ENCODE results near the gene APBA2. TPM values are rescaled to one million over a fixed set of nuclear protein-coding genes. Genes with fewer than 3 reads are reported as not detected.

Gene APBA2
- total RNA-seq, 5 donors from 2014 or later (not counting 1 experiment from before 2014, with no cell fraction given) = 78.9 to 118 (median 94.9) TPM

- H3K4me1 Mint-ChIP-seq = peaks cover 12 to 19% (median 15%) of the 10 kb centered on the region in 3 donors
- Histone ChIP-seq H3K9me3 (no peaks in the 10 kb centered on the region), H3K4me3 (ENCODE audit: control insufficient read depth in 1 of 2, extremely low read depth in 1 of 2, low read length in 1 of 2) (peak overlapping the region; percentile 10 to 72), H3K27me3 (replicated peaks in 1 of 2; ENCODE audit: control insufficient read depth in 2 of 2, extremely low read depth in 1 of 2, insufficient read depth in 2 of 2, low read length in 1 of 2) (peaks cover 0 to 6% of the 10 kb centered on the region in 2 experiments), H3K36me3 (ENCODE audit: control insufficient read depth in 2 of 2, extremely low read depth in 1 of 2, insufficient read depth in 1 of 2, low read length in 1 of 2) (no peaks in the 10 kb centered on the region), H3K27ac (ENCODE audit: low read length) (no peak overlapping the region), H3K4me1 (ENCODE audit: control insufficient read depth in 1 of 2, extremely low read depth in 1 of 2, insufficient read depth in 2 of 2, low read length in 2 of 2) (peaks cover 2 to 16% of the 10 kb centered on the region in 2 experiments)
- ATAC-seq (replicated peaks in 1 of 4) (peak in 3 of 4 experiments; percentile 21 to 49 (median 48)), DNase-seq (peak in 7 of 35 experiments; percentile 14 to 33 (median 23))
- no peaks in the 10 kb centered on the region for H3K9me3 Mint-ChIP-seq
- 28% methylated on average over 44 of the region's 46 CpGs for WGBS (ENCODE audit: insufficient coverage)
- H3K27me3 Mint-ChIP-seq = peaks cover 0 to 5% of the 10 kb centered on the region in 2 donors
- no peak overlapping the region for H3K27ac Mint-ChIP-seq
- CTCF ChIA-PET = interaction anchor here (0.7 to 1.6 kb wide), 3 partner anchors 12 to 25 kb away, joined by 3 to 10 read pairs (median 7); no protein-coding TSS in a partner anchor
- peaks cover 6% of the 10 kb centered on the region for H3K36me3 Mint-ChIP-seq
- H3K4me3 Mint-ChIP-seq = peak overlapping the region; percentile 21 to 76 (median 50)
- POLR2A ChIA-PET = no interaction called here
Observed at GRCh38 chr15:29115093-29115991, 229.6 kb downstream of the APBA2 start.

GRCh38 chr15:29116970-29117700 is 231.4 kb downstream of the APBA2 start:
- ATAC-seq (replicated peaks in 1 of 4) = no peak
- no peak overlapping the region for H3K27ac ChIP-seq (ENCODE audit: low read length)
- H3K9me3 ChIP-seq = no peaks in the 10 kb centered on the region
- no peak for DNase-seq
- Mint-ChIP-seq H3K36me3 (peaks cover 6% of the 10 kb centered on the region), H3K4me1 (peaks cover 12 to 19% (median 15%) of the 10 kb centered on the region in 3 donors), H3K9me3 (no peaks in the 10 kb centered on the region), H3K4me3 (no peak overlapping the region), H3K27ac (no peak overlapping the region), H3K27me3 (peaks cover 0 to 5% of the 10 kb centered on the region in 2 donors)
- H3K4me3 ChIP-seq (ENCODE audit: control insufficient read depth in 1 of 2, extremely low read depth in 1 of 2, low read length in 1 of 2) = no peak overlapping the region
- peaks cover 2 to 16% of the 10 kb centered on the region in 2 experiments for H3K4me1 ChIP-seq (ENCODE audit: control insufficient read depth in 1 of 2, extremely low read depth in 1 of 2, insufficient read depth in 2 of 2, low read length in 2 of 2)
- ChIA-PET POLR2A (no interaction called here), CTCF (no interaction called here)
- H3K27me3 ChIP-seq (replicated peaks in 1 of 2; ENCODE audit: control insufficient read depth in 2 of 2, extremely low read depth in 1 of 2, insufficient read depth in 2 of 2, low read length in 1 of 2) = peaks cover 0 to 6% of the 10 kb centered on the region in 2 experiments
- H3K36me3 ChIP-seq (ENCODE audit: control insufficient read depth in 2 of 2, extremely low read depth in 1 of 2, insufficient read depth in 1 of 2, low read length in 1 of 2) = no peaks in the 10 kb centered on the region
- WGBS (ENCODE audit: insufficient coverage) = 93% methylated on average over 13 of the region's 32 CpGs

DNA sequence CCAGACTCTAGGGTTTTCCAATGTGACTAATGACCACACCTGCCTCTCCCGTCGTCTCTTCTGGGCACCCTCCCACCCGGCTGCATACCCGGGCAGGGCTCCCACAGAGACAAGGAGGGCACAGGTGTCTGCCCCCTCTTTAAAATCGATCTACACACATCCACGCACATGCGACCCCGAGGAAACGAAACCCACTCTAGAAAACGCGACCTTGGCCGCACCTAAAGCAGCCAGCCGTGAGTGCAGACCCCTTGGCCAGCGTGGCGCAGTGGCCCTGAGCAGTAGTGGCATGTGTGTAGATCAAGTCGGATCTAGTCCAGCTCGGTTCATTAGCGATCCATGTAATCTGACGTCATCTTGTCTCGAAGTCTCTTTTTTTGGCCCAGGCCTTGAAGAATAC is 232.0 kb downstream of the APBA2 start:
- POLR2A ChIA-PET = no interaction called here
- H3K4me3 Mint-ChIP-seq = no peak overlapping the region
- H3K36me3 Mint-ChIP-seq = peaks cover 6% of the 10 kb centered on the region
- H3K9me3 Mint-ChIP-seq = no peaks in the 10 kb centered on the region
- ATAC-seq (replicated peaks in 1 of 4) (no peak), DNase-seq (no peak)
- no peak overlapping the region for H3K27ac Mint-ChIP-seq
- no peak overlapping the region for H3K27ac ChIP-seq (ENCODE audit: low read length)
- H3K27me3 Mint-ChIP-seq = peaks cover 0 to 5% of the 10 kb centered on the region in 2 donors
- no peaks in the 10 kb centered on the region for H3K36me3 ChIP-seq (ENCODE audit: control insufficient read depth in 2 of 2, extremely low read depth in 1 of 2, insufficient read depth in 1 of 2, low read length in 1 of 2)
- no peak overlapping the region for H3K4me3 ChIP-seq (ENCODE audit: control insufficient read depth in 1 of 2, extremely low read depth in 1 of 2, low read length in 1 of 2)
- H3K9me3 ChIP-seq = no peaks in the 10 kb centered on the region
- peaks cover 0 to 6% of the 10 kb centered on the region in 2 experiments for H3K27me3 ChIP-seq (replicated peaks in 1 of 2; ENCODE audit: control insufficient read depth in 2 of 2, extremely low read depth in 1 of 2, insufficient read depth in 2 of 2, low read length in 1 of 2)
- H3K4me1 ChIP-seq (ENCODE audit: control insufficient read depth in 1 of 2, extremely low read depth in 1 of 2, insufficient read depth in 2 of 2, low read length in 2 of 2) = peaks cover 2 to 16% of the 10 kb centered on the region in 2 experiments
- 94% methylated on average over 18 of the region's 20 CpGs for WGBS (ENCODE audit: insufficient coverage)
- peaks cover 12 to 19% (median 15%) of the 10 kb centered on the region in 3 donors for H3K4me1 Mint-ChIP-seq
- CTCF ChIA-PET = no interaction called here

DNA sequence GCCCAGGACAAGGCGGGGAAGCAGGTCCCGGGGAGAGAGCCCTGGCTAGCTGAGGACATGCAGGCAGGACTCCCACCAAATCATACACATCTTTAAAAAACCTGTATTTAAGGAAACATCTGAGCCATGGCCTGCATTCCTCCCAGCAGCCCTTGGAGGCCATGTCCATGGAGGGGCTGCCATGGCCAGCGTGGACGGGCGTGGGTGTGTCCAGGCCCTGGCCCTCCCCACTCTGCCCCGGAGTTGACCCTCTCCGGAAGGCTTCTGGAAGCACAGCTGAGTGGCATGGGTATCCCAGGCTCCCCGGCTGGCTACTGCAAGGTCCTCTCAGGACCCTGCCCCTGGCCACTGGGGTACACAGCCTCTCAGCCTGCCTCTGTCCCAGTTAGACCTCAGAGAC is 234.1 kb downstream of the APBA2 start:
- Mint-ChIP-seq H3K27ac (no peak overlapping the region), H3K36me3 (no peaks in the 10 kb centered on the region), H3K4me3 (no peak overlapping the region), H3K4me1 (peaks cover 1 to 3% (median 3%) of the 10 kb centered on the region in 3 donors), H3K9me3 (no peaks in the 10 kb centered on the region), H3K27me3 (no peaks in the 10 kb centered on the region)
- Histone ChIP-seq H3K27ac (ENCODE audit: low read length) (no peak overlapping the region), H3K36me3 (ENCODE audit: control insufficient read depth in 2 of 2, extremely low read depth in 1 of 2, insufficient read depth in 1 of 2, low read length in 1 of 2) (no peaks in the 10 kb centered on the region), H3K27me3 (replicated peaks in 1 of 2; ENCODE audit: control insufficient read depth in 2 of 2, extremely low read depth in 1 of 2, insufficient read depth in 2 of 2, low read length in 1 of 2) (peaks cover 0 to 8% of the 10 kb centered on the region in 2 experiments), H3K4me1 (ENCODE audit: control insufficient read depth in 1 of 2, extremely low read depth in 1 of 2, insufficient read depth in 2 of 2, low read length in 2 of 2) (peaks cover 2 to 12% of the 10 kb centered on the region in 2 experiments), H3K4me3 (ENCODE audit: control insufficient read depth in 1 of 2, extremely low read depth in 1 of 2, low read length in 1 of 2) (no peak overlapping the region), H3K9me3 (no peaks in the 10 kb centered on the region)
- POLR2A ChIA-PET = interaction anchor here in 1 of 2 donors (0.7 kb wide), 1 partner anchor 151 kb away, joined by 3 read pairs; no protein-coding TSS in a partner anchor
- CTCF ChIA-PET = interaction anchor here in 1 of 2 donors (0.6 kb wide), 1 partner anchor 339 kb away, joined by 6 read pairs; no protein-coding TSS in a partner anchor
- ATAC-seq (replicated peaks in 1 of 4) (no peak), DNase-seq (no peak)
- 71% methylated on average over 8 of the region's 8 CpGs for whole genome bisulfite sequencing (ENCODE audit: insufficient coverage)

DNA sequence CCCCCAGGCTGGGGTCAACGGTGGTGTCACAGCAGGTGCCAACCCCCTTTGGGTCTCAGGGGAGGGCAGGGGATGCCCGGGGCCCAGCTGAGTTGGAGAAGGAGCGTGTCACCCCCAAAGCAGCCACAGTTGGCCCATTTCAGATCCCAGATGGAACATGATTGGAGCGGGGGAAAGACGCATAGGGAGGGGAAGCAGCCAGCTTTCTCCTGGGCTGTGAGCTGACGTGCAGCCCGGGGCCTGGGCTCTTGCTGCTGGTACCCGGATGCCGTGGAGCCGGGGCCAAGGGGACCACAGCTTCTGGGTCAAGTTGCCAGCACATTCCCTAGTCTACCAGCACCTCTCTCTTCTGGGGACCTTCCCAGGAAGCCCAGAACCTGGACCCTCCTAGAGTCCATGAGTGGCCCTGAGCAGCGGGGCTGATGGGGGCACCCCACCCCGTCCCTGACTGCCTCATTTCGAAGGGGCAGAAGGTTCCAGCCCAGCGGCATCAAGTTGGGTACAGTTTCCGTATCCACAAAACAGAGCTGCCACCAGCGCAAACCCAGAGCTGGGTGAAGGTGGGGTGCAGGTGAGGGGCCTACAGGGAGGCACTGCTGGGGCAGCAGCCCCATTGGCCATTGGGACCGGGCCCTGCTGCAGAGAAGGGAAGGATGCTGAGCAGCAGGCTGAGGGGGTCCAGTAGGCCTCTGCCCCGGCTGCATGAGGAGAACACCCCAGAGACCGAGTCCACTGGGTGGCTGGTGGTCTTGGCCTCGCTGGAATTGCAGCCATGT is 235.0 kb downstream of the APBA2 start:
- 81% methylated on average over 17 of the region's 20 CpGs for WGBS (ENCODE audit: insufficient coverage)
- ATAC-seq (replicated peaks in 1 of 4) = no peak

DNA sequence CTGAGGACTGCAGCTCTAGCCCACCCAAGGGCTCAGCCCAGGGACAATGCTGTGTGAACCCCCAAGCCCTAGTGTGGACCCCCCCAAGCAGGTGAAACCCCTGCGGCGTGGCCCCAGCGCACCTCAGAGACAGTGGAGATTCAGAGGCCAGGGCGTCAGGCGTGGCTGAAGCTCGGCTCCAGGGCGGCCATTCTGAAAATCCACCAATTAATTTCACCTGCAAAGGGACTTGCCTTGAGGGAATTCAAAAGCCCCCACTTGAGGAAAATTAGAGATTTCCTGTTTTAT is 235.5 kb downstream of the APBA2 start:
- Mint-ChIP-seq H3K9me3 (no peaks in the 10 kb centered on the region), H3K27ac (no peak overlapping the region), H3K4me3 (no peak overlapping the region), H3K27me3 (no peaks in the 10 kb centered on the region), H3K36me3 (no peaks in the 10 kb centered on the region), H3K4me1 (no peaks in the 10 kb centered on the region)
- DNase-seq = no peak
- no peak overlapping the region for H3K27ac ChIP-seq (ENCODE audit: low read length)
- POLR2A ChIA-PET = no interaction called here
- CTCF ChIA-PET = interaction anchor here in 1 of 2 donors (0.6 kb wide), 1 partner anchor 274 kb away, joined by 10 read pairs; no protein-coding TSS in a partner anchor
- H3K4me1 ChIP-seq (ENCODE audit: control insufficient read depth in 1 of 2, extremely low read depth in 1 of 2, insufficient read depth in 2 of 2, low read length in 2 of 2) = no peaks in the 10 kb centered on the region
- no peak for ATAC-seq (replicated peaks in 1 of 4)
- no peaks in the 10 kb centered on the region for H3K9me3 ChIP-seq
- no peaks in the 10 kb centered on the region for H3K36me3 ChIP-seq (ENCODE audit: control insufficient read depth in 2 of 2, extremely low read depth in 1 of 2, insufficient read depth in 1 of 2, low read length in 1 of 2)
- no peak overlapping the region for H3K4me3 ChIP-seq (ENCODE audit: control insufficient read depth in 1 of 2, extremely low read depth in 1 of 2, low read length in 1 of 2)
- WGBS (ENCODE audit: insufficient coverage) = 83% methylated on average over 7 of the region's 7 CpGs
- H3K27me3 ChIP-seq (replicated peaks in 1 of 2; ENCODE audit: control insufficient read depth in 2 of 2, extremely low read depth in 1 of 2, insufficient read depth in 2 of 2, low read length in 1 of 2) = peaks cover 0 to 6% of the 10 kb centered on the region in 2 experiments

More for the DNA sequence above, 235.0 kb downstream of the APBA2 start:
- ChIA-PET CTCF (no interaction called here), POLR2A (interaction anchor here in 1 of 2 donors (0.7 kb wide), 1 partner anchor 150 kb away, joined by 3 read pairs; no protein-coding TSS in a partner anchor)
- H3K27ac ChIP-seq (ENCODE audit: low read length) = no peak overlapping the region
- H3K36me3 ChIP-seq (ENCODE audit: control insufficient read depth in 2 of 2, extremely low read depth in 1 of 2, insufficient read depth in 1 of 2, low read length in 1 of 2) = no peaks in the 10 kb centered on the region
- Mint-ChIP-seq H3K9me3 (no peaks in the 10 kb centered on the region), H3K27ac (no peak overlapping the region), H3K4me1 (no peaks in the 10 kb centered on the region), H3K27me3 (no peaks in the 10 kb centered on the region), H3K36me3 (no peaks in the 10 kb centered on the region), H3K4me3 (no peak overlapping the region)
- H3K4me1 ChIP-seq (ENCODE audit: control insufficient read depth in 1 of 2, extremely low read depth in 1 of 2, insufficient read depth in 2 of 2, low read length in 2 of 2) = peaks cover 1 to 3% of the 10 kb centered on the region in 2 experiments
- no peak overlapping the region for H3K4me3 ChIP-seq (ENCODE audit: control insufficient read depth in 1 of 2, extremely low read depth in 1 of 2, low read length in 1 of 2)
- H3K9me3 ChIP-seq = no peaks in the 10 kb centered on the region
- no peak for DNase-seq
- H3K27me3 ChIP-seq (replicated peaks in 1 of 2; ENCODE audit: control insufficient read depth in 2 of 2, extremely low read depth in 1 of 2, insufficient read depth in 2 of 2, low read length in 1 of 2) = peaks cover 0 to 9% of the 10 kb centered on the region in 2 experiments
